Neural cell (in vitro differentiated cells): ENCODE measurements around the gene TMEM121.

Experiments used
- CTCF ChIP-seq: fragments of 450-650 bp; IDR thresholded peaks from 2 replicates; pipeline ENCODE4 v1.5.1; 2014; ENCODE audit warnings: antibody characterized with exemption, mild to moderate bottlenecking, moderate library complexity; ENCODE audit not compliant: poor library complexity, severe bottlenecking
- EP300 ChIP-seq: fragments of 450-650 bp; conservative IDR thresholded peaks from 2 replicates; pipeline ENCODE4 v1.6.1; 2014; ENCODE audit warnings: antibody characterized with exemption, mild to moderate bottlenecking, moderate library complexity; ENCODE audit not compliant: poor library complexity, severe bottlenecking
- EZH2 ChIP-seq: fragments of 200-600, 300-800 bp; shearing (Covaris generic), sonication (generic); IDR thresholded peaks from 2 replicates; pipeline ENCODE4 v1.6.1; 2014; ENCODE audit warnings: antibody characterized with exemption, low read length, borderline replicate concordance, mild to moderate bottlenecking; ENCODE audit not compliant: insufficient read depth, poor library complexity, severe bottlenecking

GRCh38 chr14:105568859-105569766 lies 42.7 kb downstream of the TMEM121 start:
- TF ChIP-seq EZH2 (no peak), CTCF (no peak), EP300 (no peak)
